HEK293 (cell line): ENCODE results near the gene CKS2.

Experiments used
- CTCF ChIA-PET: fragments of 350-600 bp; formaldehyde crosslinking; extraction: SDS; loops from one replicate; lab custom pipeline; 2021; ENCODE audit warnings: antibody characterized with exemption; lab: Yijun Ruan, JAX
- POLR2A ChIA-PET: fragments of 300-600 bp; formaldehyde crosslinking; extraction: SDS; loops from one replicate; lab custom pipeline; 2020; ENCODE audit warnings: antibody characterized with exemption, inconsistent platforms; lab: Yijun Ruan, JAX
- H3K27ac ChIP-seq: fragments of 200-500 bp; sonication (Bioruptor generic); 2 replicates; pipeline ENCODE4 v1.5.1; 2014; ENCODE audit warnings: low read depth, low read length, control low read depth, inconsistent platforms; ENCODE audit errors: extremely low read depth
- H3K36me3 ChIP-seq, 2 experiments: fragments of 200-500 bp in 1 of 2; sonication (Bioruptor generic) in 1 of 2; 1 replicate in 1 of 2; 2 replicates in 1 of 2; pipeline ENCODE4 v1.5.1; 2014 to 2017; ENCODE audit warnings: inconsistent platforms in 2 of 2, low read length in 2 of 2; ENCODE audit not compliant: control insufficient read depth in 2 of 2, insufficient read depth in 1 of 2
- H3K4me1 ChIP-seq: fragments of 200-500 bp; sonication (Bioruptor generic); 2 replicates; pipeline ENCODE4 v1.5.1; 2014; ENCODE audit warnings: mild to moderate bottlenecking, low read length, inconsistent platforms; ENCODE audit not compliant: control insufficient read depth, insufficient read depth
- H3K4me3 ChIP-seq: 2 replicates; pipeline ENCODE4 v1.5.1; 2011; ENCODE audit warnings: low read depth, mild to moderate bottlenecking, control low read depth, low read length, moderate library complexity
- H3K9me3 ChIP-seq: fragments of 200-500 bp; sonication (Bioruptor generic); 2 replicates; pipeline ENCODE4 v1.5.1; 2014; ENCODE audit warnings: low read depth, low read length, inconsistent platforms; ENCODE audit not compliant: control insufficient read depth, insufficient read depth
- GLI4 ChIP-seq: fragments of 450-650 bp; formaldehyde crosslinking; IDR thresholded peaks from 2 replicates; pipeline ENCODE4 v1.5.1; 2016; ENCODE audit warnings: missing biosample characterization, missing genetic modification characterization
- PRDM10 ChIP-seq: fragments of 450-650 bp; formaldehyde crosslinking; IDR thresholded peaks from 2 replicates; pipeline ENCODE4 v1.5.1; 2016; ENCODE audit warnings: missing biosample characterization, missing genetic modification characterization
- SP7 ChIP-seq: fragments of 450-650 bp; formaldehyde crosslinking; IDR thresholded peaks from 2 replicates; pipeline ENCODE4 v1.5.1; 2016; ENCODE audit warnings: missing biosample characterization, missing genetic modification characterization
- YY1 ChIP-seq: fragments of 450-650 bp; formaldehyde crosslinking; IDR thresholded peaks from 2 replicates; pipeline ENCODE4 v1.5.1; 2018; ENCODE audit warnings: missing biosample characterization, missing genetic modification characterization
- ZBTB26 ChIP-seq: fragments of 450-650 bp; formaldehyde crosslinking; optimal IDR thresholded peaks from 2 replicates; pipeline ENCODE3; 2016; ENCODE audit warnings: missing biosample characterization, mild to moderate bottlenecking, missing genetic modification characterization
- ZBTB49 ChIP-seq: fragments of 450-650 bp; formaldehyde crosslinking; IDR thresholded peaks from 2 replicates; pipeline ENCODE4 v1.5.1; 2016; ENCODE audit warnings: missing biosample characterization, missing genetic modification characterization, low read depth
- ZBTB7A ChIP-seq: fragments of 450-650 bp; formaldehyde crosslinking; IDR thresholded peaks from 2 replicates; pipeline ENCODE4 v1.5.1; 2016; ENCODE audit warnings: low read depth, missing biosample characterization, missing genetic modification characterization
- ZBTB8A ChIP-seq: fragments of 450-650 bp; formaldehyde crosslinking; IDR thresholded peaks from 2 replicates; pipeline ENCODE4 v1.5.1; 2016; ENCODE audit warnings: missing biosample characterization, missing genetic modification characterization
- ZFP69B ChIP-seq: fragments of 450-650 bp; formaldehyde crosslinking; IDR thresholded peaks from 2 replicates; pipeline ENCODE4 v1.5.1; 2016; ENCODE audit warnings: missing biosample characterization, missing genetic modification characterization
- ZNF155 ChIP-seq: fragments of 450-650 bp; formaldehyde crosslinking; IDR thresholded peaks from 2 replicates; pipeline ENCODE4 v1.5.1; 2016; ENCODE audit warnings: missing biosample characterization, missing genetic modification characterization
- ZNF157 ChIP-seq: fragments of 450-650 bp; formaldehyde crosslinking; IDR thresholded peaks from 2 replicates; pipeline ENCODE4 v1.5.1; 2016; ENCODE audit warnings: missing biosample characterization, missing genetic modification characterization
- ZNF184 ChIP-seq: fragments of 450-650 bp; IDR thresholded peaks from 2 replicates; pipeline ENCODE4 v1.5.1; 2018; ENCODE audit warnings: missing biosample characterization, mild to moderate bottlenecking, missing genetic modification characterization
- ZNF302 ChIP-seq: fragments of 450-650 bp; formaldehyde crosslinking; IDR thresholded peaks from 2 replicates; pipeline ENCODE4 v1.5.1; 2016; ENCODE audit warnings: missing biosample characterization, missing genetic modification characterization, low read depth
- ZNF394 ChIP-seq: fragments of 450-650 bp; formaldehyde crosslinking; IDR thresholded peaks from 2 replicates; pipeline ENCODE4 v1.5.1; 2016; ENCODE audit warnings: missing biosample characterization, missing genetic modification characterization, mild to moderate bottlenecking, moderate library complexity, borderline replicate concordance
- ZNF518A ChIP-seq: fragments of 450-650 bp; formaldehyde crosslinking; conservative IDR thresholded peaks from 2 replicates; pipeline ENCODE4 v1.5.1; 2016; ENCODE audit warnings: low read depth, missing biosample characterization, missing genetic modification characterization
- ZNF521 ChIP-seq: fragments of 450-650 bp; formaldehyde crosslinking; IDR thresholded peaks from 2 replicates; pipeline ENCODE4 v1.5.1; 2017; ENCODE audit warnings: missing biosample characterization, mild to moderate bottlenecking, missing genetic modification characterization
- ZNF555 ChIP-seq: fragments of 450-650 bp; formaldehyde crosslinking; conservative IDR thresholded peaks from 2 replicates; pipeline ENCODE4 v1.5.1; 2017; ENCODE audit warnings: missing biosample characterization, mild to moderate bottlenecking, missing genetic modification characterization, inconsistent platforms
- ZNF580 ChIP-seq: fragments of 450-650 bp; formaldehyde crosslinking; IDR thresholded peaks from 2 replicates; pipeline ENCODE4 v1.5.1; 2016; ENCODE audit warnings: missing biosample characterization, missing genetic modification characterization
- ZNF610 ChIP-seq: fragments of 450-650 bp; formaldehyde crosslinking; IDR thresholded peaks from 2 replicates; pipeline ENCODE4 v1.5.1; 2016; ENCODE audit warnings: missing biosample characterization, missing genetic modification characterization, borderline replicate concordance
- ZNF792 ChIP-seq: fragments of 450-650 bp; formaldehyde crosslinking; IDR thresholded peaks from 2 replicates; pipeline ENCODE4 v1.5.1; 2016; ENCODE audit warnings: missing biosample characterization, missing genetic modification characterization
- ZSCAN16 ChIP-seq: fragments of 450-650 bp; formaldehyde crosslinking; IDR thresholded peaks from 2 replicates; pipeline ENCODE4 v1.5.1; 2016; ENCODE audit warnings: missing biosample characterization, missing genetic modification characterization

CKS2 gene

GRCh38 chr9:89330513-89330912 is 19.5 kb downstream of the CKS2 start:
- no peak overlapping the region for H3K4me3 ChIP-seq
- CTCF ChIA-PET = no interaction called here
- POLR2A ChIA-PET = no interaction called here
- TF ChIP-seq ZNF555 (no peak), ZNF610 (tag by site-specific recombination) (no peak), ZNF302 (tag by site-specific recombination) (no peak), GLI4 (no peak), ZSCAN16 (no peak), ZNF518A (tag by site-specific recombination) (no peak), ZNF580 (tag by site-specific recombination) (no peak), ZNF394 (tag by site-specific recombination) (no peak), ZBTB49 (no peak), ZFP69B (no peak), ZNF521 (no peak)
- TF ChIP-seq, all 188 proteins: peak for 0
- Histone ChIP-seq H3K4me1 (no peaks in the 10 kb centered on the region), H3K9me3 (no peaks in the 10 kb centered on the region), H3K36me3 (peaks cover 18 to 86% of the 10 kb centered on the region in 2 experiments), H3K27ac (no peak overlapping the region)

- peaks cover 17 to 88% of the 10 kb centered on the region in 2 experiments for H3K36me3 ChIP-seq
- no peak overlapping the region for H3K4me3 ChIP-seq
- ChIA-PET POLR2A (no interaction called here), CTCF (no interaction called here)
- H3K9me3 ChIP-seq = no peaks in the 10 kb centered on the region
- no peak overlapping the region for H3K27ac ChIP-seq
- TF ChIP-seq ZNF157 (no peak), ZSCAN16 (no peak)
- H3K4me1 ChIP-seq = no peaks in the 10 kb centered on the region
These were observed 28.8 kb downstream of the CKS2 start for GRCh38 chr9:89339807-89340206.

GRCh38 chr9:89340332-89340731 is 29.3 kb downstream of the CKS2 start:
- H3K9me3 ChIP-seq = no peaks in the 10 kb centered on the region
- CTCF ChIA-PET = no interaction called here
- no peak for TF ChIP-seq SP7 (tag by site-specific recombination)
- no peak for TF ChIP-seq ZBTB26 (tag by site-specific recombination)
- TF ChIP-seq ZNF184 (tag by site-specific recombination) = no peak
- TF ChIP-seq ZNF792 (tag by site-specific recombination) = no peak
- TF ChIP-seq ZNF155 (tag by site-specific recombination) = no peak
- no peak for TF ChIP-seq ZBTB8A
- TF ChIP-seq YY1 (tag by site-specific recombination) = no peak
- no peak for TF ChIP-seq PRDM10 (tag by site-specific recombination)
- no peak for TF ChIP-seq ZBTB7A (tag by site-specific recombination)

More at GRCh38 chr9:89340332-89340731, 29.3 kb downstream of the CKS2 start:
- peaks cover 12 to 90% of the 10 kb centered on the region in 2 experiments for H3K36me3 ChIP-seq
- H3K27ac ChIP-seq = no peak overlapping the region
- H3K4me3 ChIP-seq = no peak overlapping the region
- no peaks in the 10 kb centered on the region for H3K4me1 ChIP-seq
- POLR2A ChIA-PET = no interaction called here
